Heart left ventricle (tissue), 16 donors: ENCODE measurements around the gene ARRB1. TPM values are rescaled to one million over a fixed set of nuclear protein-coding genes. Genes with fewer than 3 reads are reported as not detected.
A peak's percentile ranks its signal among the peaks of the same experiment; 100 is the strongest.

Experiments
- ATAC-seq, 4 donors: fragments of 200-7000 bp; cut with Tn5 transposase; one replicate each; pipeline ENCODE4 v1.9.1; 2020 to 2022; ENCODE audit warnings: moderate library complexity in 4 of 4, mild to moderate bottlenecking in 3 of 4, moderate number of reproducible peaks in 1 of 4
- DNase-seq, 5 donors: peaks; one replicate each; pipeline ENCODE4 v3.0.0-alpha.2; 2020
- H3K27ac ChIP-seq, 12 donors: fragments of 200-600 bp; sonication (generic) in 4 of 12; one replicate each; pipeline versions ENCODE4 v1.5.0 to v1.8.0; 2016 to 2022; ENCODE audit warnings: mild to moderate bottlenecking in 2 of 12
- H3K27me3 ChIP-seq, 9 donors: fragments of 200-600 bp; sonication (generic) in 2 of 9; one replicate each; pipeline versions ENCODE4 v1.5.1 to v1.8.0; 2016 to 2022; ENCODE audit warnings: mild to moderate bottlenecking in 3 of 9
- H3K36me3 ChIP-seq, 9 donors: fragments of 200-600 bp; sonication (generic) in 2 of 9; one replicate each; pipeline versions ENCODE4 v1.5.0 to v1.8.0; 2018 to 2022; ENCODE audit warnings: mild to moderate bottlenecking in 2 of 9
- H3K4me1 ChIP-seq, 12 donors: fragments of 200-600 bp; sonication (generic) in 4 of 12; one replicate each; pipeline versions ENCODE4 v1.5.0 to v1.8.0; 2016 to 2022; ENCODE audit warnings: mild to moderate bottlenecking in 3 of 12
- H3K4me3 ChIP-seq, 12 donors: fragments of 200-600 bp; sonication (generic) in 4 of 12; one replicate each; pipeline versions ENCODE4 v1.5.0 to v1.8.0; 2017 to 2022; ENCODE audit warnings: mild to moderate bottlenecking in 9 of 12, moderate library complexity in 4 of 12
- H3K9me3 ChIP-seq, 12 donors: fragments of 200-600 bp; sonication (generic) in 4 of 12; one replicate each; pipeline versions ENCODE4 v1.5.0 to v1.8.0; 2016 to 2022; ENCODE audit warnings: mild to moderate bottlenecking in 1 of 12
- CTCF ChIP-seq, 12 donors: fragments of 200-600 bp; sonication (generic) in 4 of 12; IDR thresholded peaks; one replicate each; pipeline versions ENCODE4 v1.5.0 to v1.8.0; 2018 to 2022; ENCODE audit warnings: antibody characterized with exemption in 12 of 12, mild to moderate bottlenecking in 5 of 12
- POLR2A ChIP-seq, 2 donors: fragments of 450-650 bp; IDR thresholded peaks; one replicate each; pipeline ENCODE4 v1.6.1; 2017; ENCODE audit warnings: antibody characterized with exemption in 2 of 2, mild to moderate bottlenecking in 2 of 2, moderate library complexity in 2 of 2
- WGBS, 4 donors: extraction: QIAGEN DNeasy Blood & Tissue Kit in 2 of 4; methylation state at CpG; one replicate each; pipeline versions ENCODE4 v1.1.5 to v1.1.7; 2013 to 2018; 5-methylcytosine and 5-hydroxymethylcytosine counted together
- intact Hi-C, 10 donors: fragments of 100-400 bp; cut with DNase I; formaldehyde crosslinking; loops; one replicate each; pipeline versions ENCODE4 v1.11.1 to v1.14.2; 2022
- polyA plus RNA-seq, 2 donors: library from polyadenylated mRNA; stranded (reverse); fragments of 200-250 nt; gene quantifications; one replicate each; pipeline ENCODE4 v1.2.3, GENCODE V29; 2013
- total RNA-seq, 9 donors: library from RNA; depleted of rRNA in 2 of 9; stranded (reverse); fragments of >200 nt in 2 of 9; fragmentation: NEBNext Ultra II Directional in 3 of 9; extraction: Animal tissue kit (Norgen Biotek cat#: 25700) in 3 of 9; gene quantifications; one replicate each; pipeline versions ENCODE4 v1.1.0 to v1.2.4, GENCODE V29; 2016 to 2023
- donor health status: ischemic (EF 13 %, LVEDD 7.1; RV severe dilation, severe dysfunction).
- donor health status: healthy with polysubstance abuse.
- donor health status: DM: no; HTN: yes; CAD: no.
- donor health status: DM: no; HTN: no; CAD: no.
- donor health status: ischemic (EF 25% LVEDD 6.9; RV normal size, moderate dysfunction).
- donor health status: ischemic (EF 25% LVEDD 5.7; RV mildly dilated, moderate dysfunction).
- donor health status: healthy.
- donor health status: DM: yes; HTN: yes; CAD: no.
- donor health status: ischemic (EF 35%, LVEDD 5.7; RV mildly dilated, moderate dysfunction).
- donor health status: nonischemic (EF 11% LVEDD 7.7; RV severe dilation, severe dysfunction).
- donor health status: DM: yes; HTN: yes; CAD: no.
- donor health status: PGD.
- donor health status: ischemic (EF 29% LVEDD 5.4; RV normal size, mild dysfunction).
- donor health status: nonischemic (EF 23%, LVEDD 6.1; RV moderate dilation, normal function).

The ARRB1 gene
- total and polyA plus RNA-seq, 11 donors: 7.9 to 58.9 (median 25.4) TPM

- WGBS, 4 donors: 21 to 35% (median 28%) methylated on average over 10 to 16 of the region's 16 CpGs
- TF ChIP-seq CTCF (IDR thresholded peaks at IDR 0.05) (no peak), POLR2A (IDR thresholded peaks at IDR 0.05) (no peak)
- Histone ChIP-seq H3K36me3 (peaks cover 0 to 3% (median 0%) of the 10 kb centered on the region in 9 donors), H3K4me3 (no peak overlapping the region), H3K27me3 (no peaks in the 10 kb centered on the region), H3K27ac (peak overlapping the region in 10 of 12 donors; percentile 39 to 66 (median 56)), H3K9me3 (no peaks in the 10 kb centered on the region), H3K4me1 (peaks cover 5 to 36% (median 18%) of the 10 kb centered on the region in 12 donors)
- intact Hi-C loops: no loop called here
- peak; percentile 74 to 88 (median 86) for ATAC-seq
- DNase-seq: peak in 2 of 5 donors; percentile 37 to 61
Observed at GRCh38 chr11:75301601-75302345, 49.7 kb downstream of the ARRB1 start.

- Histone ChIP-seq H3K9me3 (no peaks in the 10 kb centered on the region), H3K4me1 (peaks cover 5 to 34% (median 18%) of the 10 kb centered on the region in 12 donors), H3K27ac (peak overlapping the region in 8 of 12 donors; percentile 39 to 66 (median 60)), H3K27me3 (no peaks in the 10 kb centered on the region), H3K36me3 (peaks cover 0 to 4% (median 0%) of the 10 kb centered on the region in 9 donors), H3K4me3 (no peak overlapping the region)
- ATAC-seq (peak in 3 of 4 donors; percentile 8 to 26 (median 23)), DNase-seq (peak in 1 of 5 donors; percentile 14)
- TF ChIP-seq CTCF (IDR thresholded peaks at IDR 0.05) (no peak), POLR2A (IDR thresholded peaks at IDR 0.05) (no peak)
- WGBS, 4 donors: 36 to 55% (median 51%) methylated on average over 5 of the region's 5 CpGs
- intact Hi-C loops: no loop called here
Observed at GRCh38 chr11:75301131-75301530, 50.3 kb downstream of the ARRB1 start.

- no peak overlapping the region for H3K4me3 ChIP-seq
Observed at GRCh38 chr11:75298976-75299260, 52.5 kb downstream of the ARRB1 start.

More at GRCh38 chr11:75298976-75299260, 52.5 kb downstream of the ARRB1 start:
- ATAC-seq: no peak
- Histone ChIP-seq H3K36me3 (peaks cover 0 to 13% (median 5%) of the 10 kb centered on the region in 9 donors), H3K27ac (no peak overlapping the region), H3K27me3 (no peaks in the 10 kb centered on the region), H3K4me1 (peaks cover 5 to 23% (median 18%) of the 10 kb centered on the region in 12 donors), H3K9me3 (peaks cover 0 to 3% (median 0%) of the 10 kb centered on the region in 12 donors)
- intact Hi-C loops: no loop called here
- TF ChIP-seq POLR2A (IDR thresholded peaks at IDR 0.05): no peak
- no peak for TF ChIP-seq CTCF (IDR thresholded peaks at IDR 0.05)
- no peak for DNase-seq
